ENCODE results near the gene TIA1.
"Not testable (repeated sequence)": the region's sequence is repeated elsewhere in the genome, so short reads cannot be mapped to it uniquely, and the experiment has no call there.

Gene TIA1

GRCh38 chr2:70243806-70244584 lies 4.4 kb downstream of the TIA1 start:
- Mint-ChIP-seq H3K36me3 (ENCODE audit: low read depth) (peaks cover 43% of the 10 kb centered on the region), H3K27ac (peak overlapping the region; percentile 56), H3K4me3 (no peak overlapping the region), H3K9me3 (no peaks in the 10 kb centered on the region), H3K27me3 (ENCODE audit: low read depth) (peaks cover 4% of the 10 kb centered on the region), H3K4me1 (ENCODE audit: low read depth) (peaks cover 43% of the 10 kb centered on the region)
- DNase-seq (ENCODE audit: low spot score): no peak

GRCh38 chr2:70242552-70242951 lies 5.9 kb downstream of the TIA1 start:
- no peak for DNase-seq (ENCODE audit: low spot score)
- Mint-ChIP-seq H3K4me1 (ENCODE audit: low read depth) (peaks cover 39% of the 10 kb centered on the region), H3K9me3 (no peaks in the 10 kb centered on the region), H3K4me3 (no peak overlapping the region), H3K36me3 (ENCODE audit: low read depth) (peaks cover 38% of the 10 kb centered on the region), H3K27me3 (ENCODE audit: low read depth) (no peaks in the 10 kb centered on the region), H3K27ac (no peak overlapping the region)

GRCh38 chr2:70241340-70241739 lies 7.1 kb downstream of the TIA1 start:
- Mint-ChIP-seq H3K27ac (no peak overlapping the region), H3K9me3 (no peaks in the 10 kb centered on the region), H3K27me3 (ENCODE audit: low read depth) (no peaks in the 10 kb centered on the region), H3K4me1 (ENCODE audit: low read depth) (peaks cover 36% of the 10 kb centered on the region), H3K4me3 (no peak overlapping the region), H3K36me3 (ENCODE audit: low read depth) (peaks cover 37% of the 10 kb centered on the region)
- no peak for DNase-seq (ENCODE audit: low spot score)

GRCh38 chr2:70240599-70240998 lies 7.8 kb downstream of the TIA1 start:
- no peaks in the 10 kb centered on the region for H3K9me3 Mint-ChIP-seq
- no peak overlapping the region for H3K4me3 Mint-ChIP-seq
- no peak for DNase-seq (ENCODE audit: low spot score)
- H3K36me3 Mint-ChIP-seq (ENCODE audit: low read depth): peaks cover 34% of the 10 kb centered on the region
- no peaks in the 10 kb centered on the region for H3K27me3 Mint-ChIP-seq (ENCODE audit: low read depth)
- no peak overlapping the region for H3K27ac Mint-ChIP-seq
- peaks cover 31% of the 10 kb centered on the region for H3K4me1 Mint-ChIP-seq (ENCODE audit: low read depth)

GRCh38 chr2:70233926-70234325 lies 14.5 kb downstream of the TIA1 start:
- H3K27ac Mint-ChIP-seq: no peak overlapping the region
- H3K27me3 Mint-ChIP-seq (ENCODE audit: low read depth): no peaks in the 10 kb centered on the region
- H3K9me3 Mint-ChIP-seq: no peaks in the 10 kb centered on the region
- H3K4me1 Mint-ChIP-seq (ENCODE audit: low read depth): no peaks in the 10 kb centered on the region
- H3K4me3 Mint-ChIP-seq: no peak overlapping the region
- H3K36me3 Mint-ChIP-seq (ENCODE audit: low read depth): peaks cover 37% of the 10 kb centered on the region
- no peak for DNase-seq (ENCODE audit: low spot score)

- H3K27ac Mint-ChIP-seq: peak overlapping the region; percentile 12
Observed at GRCh38 chr2:70226781-70227180, 21.6 kb downstream of the TIA1 start.

GRCh38 chr2:70223305-70223704 lies 25.1 kb downstream of the TIA1 start:
- H3K27me3 Mint-ChIP-seq (ENCODE audit: low read depth); H3K4me3 Mint-ChIP-seq; H3K9me3 Mint-ChIP-seq; H3K27ac Mint-ChIP-seq; DNase-seq (ENCODE audit: low spot score): not testable (repeated sequence)
- peaks cover 58% of the 10 kb centered on the region for H3K36me3 Mint-ChIP-seq (ENCODE audit: low read depth)
- peaks cover 18% of the 10 kb centered on the region for H3K4me1 Mint-ChIP-seq (ENCODE audit: low read depth)

More at GRCh38 chr2:70226781-70227180, 21.6 kb downstream of the TIA1 start:
- no peaks in the 10 kb centered on the region for H3K27me3 Mint-ChIP-seq (ENCODE audit: low read depth)
- DNase-seq (ENCODE audit: low spot score): no peak
- H3K4me1 Mint-ChIP-seq (ENCODE audit: low read depth): peaks cover 12% of the 10 kb centered on the region
- no peaks in the 10 kb centered on the region for H3K9me3 Mint-ChIP-seq
- peaks cover 61% of the 10 kb centered on the region for H3K36me3 Mint-ChIP-seq (ENCODE audit: low read depth)
- no peak overlapping the region for H3K4me3 Mint-ChIP-seq

GRCh38 chr2:70214953-70215549 lies 33.4 kb downstream of the TIA1 start:
- DNase-seq (ENCODE audit: low spot score): no peak
- peaks cover 52% of the 10 kb centered on the region for H3K36me3 Mint-ChIP-seq (ENCODE audit: low read depth)
- no peaks in the 10 kb centered on the region for H3K9me3 Mint-ChIP-seq
- no peak overlapping the region for H3K4me3 Mint-ChIP-seq
- H3K27ac Mint-ChIP-seq: no peak overlapping the region
- H3K27me3 Mint-ChIP-seq (ENCODE audit: low read depth): no peaks in the 10 kb centered on the region
- peaks cover 22% of the 10 kb centered on the region for H3K4me1 Mint-ChIP-seq (ENCODE audit: low read depth)

GRCh38 chr2:70214365-70214764 lies 34.1 kb downstream of the TIA1 start:
- H3K4me3 Mint-ChIP-seq: no peak overlapping the region
- peaks cover 53% of the 10 kb centered on the region for H3K36me3 Mint-ChIP-seq (ENCODE audit: low read depth)
- no peak for DNase-seq (ENCODE audit: low spot score)
- no peak overlapping the region for H3K27ac Mint-ChIP-seq
- peaks cover 22% of the 10 kb centered on the region for H3K4me1 Mint-ChIP-seq (ENCODE audit: low read depth)
- no peaks in the 10 kb centered on the region for H3K9me3 Mint-ChIP-seq
- no peaks in the 10 kb centered on the region for H3K27me3 Mint-ChIP-seq (ENCODE audit: low read depth)

- Mint-ChIP-seq H3K36me3 (ENCODE audit: low read depth) (peaks cover 38% of the 10 kb centered on the region), H3K4me3 (no peak overlapping the region), H3K4me1 (ENCODE audit: low read depth) (peaks cover 12% of the 10 kb centered on the region), H3K9me3 (no peaks in the 10 kb centered on the region), H3K27me3 (ENCODE audit: low read depth) (no peaks in the 10 kb centered on the region), H3K27ac (no peak overlapping the region)
- no peak for DNase-seq (ENCODE audit: low spot score)
Observed at GRCh38 chr2:70212298-70212932, 36.0 kb downstream of the TIA1 start.

GRCh38 chr2:70211595-70211994 lies 36.8 kb downstream of the TIA1 start:
- Mint-ChIP-seq H3K27ac (no peak overlapping the region), H3K36me3 (ENCODE audit: low read depth) (peaks cover 35% of the 10 kb centered on the region)

GRCh38 chr2:70204452-70204851 lies 44.0 kb downstream of the TIA1 start:
- no peaks in the 10 kb centered on the region for H3K4me1 Mint-ChIP-seq (ENCODE audit: low read depth)
- H3K9me3 Mint-ChIP-seq: no peaks in the 10 kb centered on the region
- H3K4me3 Mint-ChIP-seq: no peak overlapping the region
- peaks cover 4% of the 10 kb centered on the region for H3K36me3 Mint-ChIP-seq (ENCODE audit: low read depth)
- no peaks in the 10 kb centered on the region for H3K27me3 Mint-ChIP-seq (ENCODE audit: low read depth)
- DNase-seq (ENCODE audit: low spot score): no peak
- no peak overlapping the region for H3K27ac Mint-ChIP-seq

More at GRCh38 chr2:70211595-70211994, 36.8 kb downstream of the TIA1 start:
- H3K4me1 Mint-ChIP-seq (ENCODE audit: low read depth): peaks cover 12% of the 10 kb centered on the region
- DNase-seq (ENCODE audit: low spot score): no peak
- H3K9me3 Mint-ChIP-seq: no peaks in the 10 kb centered on the region
- no peak overlapping the region for H3K4me3 Mint-ChIP-seq
- H3K27me3 Mint-ChIP-seq (ENCODE audit: low read depth): no peaks in the 10 kb centered on the region

- no peaks in the 10 kb centered on the region for H3K9me3 Mint-ChIP-seq
- peaks cover 4% of the 10 kb centered on the region for H3K36me3 Mint-ChIP-seq (ENCODE audit: low read depth)
- H3K4me3 Mint-ChIP-seq: no peak overlapping the region
- DNase-seq (ENCODE audit: low spot score): no peak
- H3K27me3 Mint-ChIP-seq (ENCODE audit: low read depth): no peaks in the 10 kb centered on the region
- no peak overlapping the region for H3K27ac Mint-ChIP-seq
- no peaks in the 10 kb centered on the region for H3K4me1 Mint-ChIP-seq (ENCODE audit: low read depth)
Observed at GRCh38 chr2:70203086-70203485, 45.3 kb downstream of the TIA1 start.

- Mint-ChIP-seq H3K4me3 (no peak overlapping the region), H3K36me3 (ENCODE audit: low read depth) (peaks cover 4% of the 10 kb centered on the region), H3K27me3 (ENCODE audit: low read depth) (no peaks in the 10 kb centered on the region), H3K9me3 (no peaks in the 10 kb centered on the region), H3K4me1 (ENCODE audit: low read depth) (no peaks in the 10 kb centered on the region), H3K27ac (no peak overlapping the region)
- DNase-seq (ENCODE audit: low spot score): no peak
Observed at GRCh38 chr2:70202236-70202806, 46.1 kb downstream of the TIA1 start.

Measured in T-helper 2 cell treated with Interferon-gamma antibody and Interleukin-4, amounts not matched to agents 5 μg/mL and 100 μg/mL, for 36 hours (primary cell).